Prostate gland (tissue), 2 donors: ENCODE results near the gene CCDC149.

Experiments
- CTCF ChIP-seq, 4 experiments: fragments of 200-600 bp in 2 of 4; fragments of 450-650 bp in 2 of 4; sonication (generic) in 2 of 4; IDR thresholded peaks; 1 replicate in 3 of 4; 2 replicates in 1 of 4; pipeline ENCODE4 v1.5.1; 2016 to 2019; ENCODE audit warnings: antibody characterized with exemption in 4 of 4, mild to moderate bottlenecking in 2 of 4, moderate library complexity in 2 of 4
- POLR2A ChIP-seq: fragments of 450-650 bp; IDR thresholded peaks from one replicate; pipeline ENCODE4 v1.6.1; 2016; ENCODE audit warnings: antibody characterized with exemption, mild to moderate bottlenecking

- TF ChIP-seq CTCF (IDR thresholded peaks at IDR 0.05): no peak
- no peak for TF ChIP-seq POLR2A
Observed at GRCh38 chr4:24910499-24910898, 2.3 kb downstream of the CCDC149 start.
